Activated naive CD8-positive, alpha-beta T cell treated with anti-CD3 and anti-CD28 coated beads for 36 hours (primary cell): ENCODE measurements around the gene TAF5. TPM values are rescaled to one million over a fixed set of nuclear protein-coding genes. Genes with fewer than 3 reads are reported as not detected.
A peak's percentile ranks its signal among the peaks of the same experiment; 100 is the strongest.
"Not testable (repeated sequence)": the region's sequence is repeated elsewhere in the genome, so short reads cannot be mapped to it uniquely, and the experiment has no call there.

ENCODE experiments used
- DNase-seq: peaks from one replicate; pipeline ENCODE4 v3.0.0; 2021
- H3K27ac Mint-ChIP-seq: one replicate; pipeline ENCODE4 v1.8.0; 2022; ENCODE audit warnings: mild to moderate bottlenecking, moderate library complexity, mixed read lengths
- H3K27me3 Mint-ChIP-seq: one replicate; pipeline ENCODE4 v1.8.0; 2022; ENCODE audit warnings: mild to moderate bottlenecking, mixed read lengths
- H3K36me3 Mint-ChIP-seq: one replicate; pipeline ENCODE4 v1.8.0; 2021; ENCODE audit warnings: mild to moderate bottlenecking, mixed read lengths
- H3K4me1 Mint-ChIP-seq: one replicate; pipeline ENCODE4 v1.8.0; 2021; ENCODE audit warnings: mixed read lengths
- H3K4me3 Mint-ChIP-seq: one replicate; pipeline ENCODE4 v1.8.0; 2022; ENCODE audit warnings: mild to moderate bottlenecking, moderate library complexity, mixed read lengths
- H3K9me3 Mint-ChIP-seq: one replicate; pipeline ENCODE4 v1.8.0; 2022; ENCODE audit warnings: mixed read lengths
- total RNA-seq, 2 experiments: library from RNA; stranded (reverse); gene quantifications; one replicate each; pipeline ENCODE4 v1.2.3, GENCODE V29; 2021

Gene TAF5
- total RNA-seq, result 10 to 100 TPM; 11.1 to 11.6 TPM

- Mint-ChIP-seq H3K4me1 (peaks cover 10% of the 10 kb centered on the region), H3K9me3 (no peaks in the 10 kb centered on the region), H3K36me3 (no peaks in the 10 kb centered on the region), H3K27me3 (no peaks in the 10 kb centered on the region), H3K4me3 (peak within 1 kb of the TSS; percentile 90), H3K27ac (peak within 1 kb of the TSS; percentile 89)
- peak; percentile 92 for DNase-seq
Observed at GRCh38 chr10:103367782-103368518, at the start of gene TAF5. Gene TAF5 (plus strand): TSS chr10:103367976. CDS start chr10:103367990, 14 bp downstream.

DNA sequence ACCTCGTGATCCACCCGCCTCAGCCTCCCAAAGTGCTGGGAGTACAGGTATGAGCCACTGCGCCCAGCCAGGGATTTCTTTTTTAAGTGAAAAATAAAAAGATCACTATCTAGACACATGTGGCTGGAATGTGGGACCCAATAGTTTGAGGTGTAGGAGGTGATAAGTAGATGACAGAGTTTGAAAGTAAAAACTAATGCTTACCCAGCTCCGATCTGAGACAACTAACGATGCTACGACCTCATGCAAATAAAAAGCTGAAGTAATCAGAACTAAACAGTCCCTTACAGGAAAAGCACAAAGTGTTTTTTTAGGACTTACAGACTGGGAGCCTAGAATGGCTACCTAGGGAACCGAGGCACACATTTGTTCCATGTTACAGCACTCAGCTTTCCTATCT, 39.9 kb upstream of the TAF5 start:
- H3K27me3 Mint-ChIP-seq, result no peaks in the 10 kb centered on the region
- H3K27ac Mint-ChIP-seq, result no peak overlapping the region
- no peak for DNase-seq
- H3K4me1 Mint-ChIP-seq, result no peaks in the 10 kb centered on the region
- no peak overlapping the region for H3K4me3 Mint-ChIP-seq
- peaks cover 13% of the 10 kb centered on the region for H3K36me3 Mint-ChIP-seq
- H3K9me3 Mint-ChIP-seq, result no peaks in the 10 kb centered on the region

- Mint-ChIP-seq H3K9me3 (no peaks in the 10 kb centered on the region), H3K36me3 (peaks cover 11% of the 10 kb centered on the region), H3K27ac (no peak overlapping the region)
Observed at GRCh38 chr10:103333934-103334520, 33.7 kb upstream of the TAF5 start.

DNA sequence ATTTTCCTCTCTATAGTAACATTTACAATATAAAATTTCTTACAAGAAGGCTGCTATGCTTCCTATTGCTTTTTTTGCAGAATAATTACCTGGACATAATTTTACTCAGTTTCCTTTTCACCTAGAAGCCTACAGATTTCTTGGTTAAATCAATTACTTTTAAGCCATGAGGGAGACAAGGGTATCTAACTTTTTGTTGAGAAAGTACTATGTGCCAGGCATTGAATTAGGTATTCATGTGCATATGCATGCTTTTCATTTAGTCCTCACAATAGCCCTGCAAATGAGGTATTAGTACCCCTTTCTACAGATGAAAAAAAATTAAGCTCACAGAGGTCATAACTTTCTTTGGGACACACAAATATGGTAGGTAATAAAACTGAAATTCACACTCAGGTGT, 33.2 kb upstream of the TAF5 start:
- Mint-ChIP-seq H3K4me3 (no peak overlapping the region), H3K27me3 (no peaks in the 10 kb centered on the region), H3K27ac (no peak overlapping the region), H3K36me3 (peaks cover 11% of the 10 kb centered on the region), H3K9me3 (no peaks in the 10 kb centered on the region), H3K4me1 (no peaks in the 10 kb centered on the region)
- no peak for DNase-seq

More at GRCh38 chr10:103333934-103334520, 33.7 kb upstream of the TAF5 start:
- no peak overlapping the region for H3K4me3 Mint-ChIP-seq
- DNase-seq, result no peak
- no peaks in the 10 kb centered on the region for H3K27me3 Mint-ChIP-seq
- H3K4me1 Mint-ChIP-seq, result no peaks in the 10 kb centered on the region

DNA sequence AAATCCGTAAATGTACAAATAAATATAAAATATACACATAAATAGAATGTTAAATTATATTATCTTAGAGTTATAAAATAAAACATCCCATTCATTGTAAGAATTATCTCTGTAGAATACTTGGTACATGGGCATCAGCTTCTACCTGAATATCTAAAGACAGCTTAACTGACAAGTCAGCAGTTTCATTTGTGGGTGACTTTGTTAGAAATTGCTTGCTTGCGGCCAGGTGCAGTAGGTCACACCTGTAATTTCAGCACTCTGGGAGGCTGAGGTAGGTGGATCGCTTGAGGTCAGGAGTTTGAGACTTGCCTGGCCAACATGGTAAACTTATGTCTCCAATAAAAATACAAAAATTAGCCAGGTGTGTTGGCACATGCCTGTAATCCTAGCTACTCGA, 31.4 kb upstream of the TAF5 start:
- Mint-ChIP-seq H3K27me3 (no peaks in the 10 kb centered on the region), H3K4me3 (no peak overlapping the region), H3K9me3 (no peaks in the 10 kb centered on the region), H3K27ac (no peak overlapping the region), H3K4me1 (no peaks in the 10 kb centered on the region), H3K36me3 (peaks cover 3% of the 10 kb centered on the region)
- no peak for DNase-seq

- H3K9me3 Mint-ChIP-seq, result no peaks in the 10 kb centered on the region
Observed at GRCh38 chr10:103350175-103350516, 17.6 kb upstream of the TAF5 start.

GRCh38 chr10:103350517-103351260, 17.1 kb upstream of the TAF5 start, which contains the start of gene PCGF6:
Gene PCGF6 (minus strand): TSS chr10:103351140. CDS start chr10:103351066, 74 bp downstream.
- DNase-seq, result peak; percentile 85
- Mint-ChIP-seq H3K36me3 (peaks cover 4% of the 10 kb centered on the region), H3K27me3 (no peaks in the 10 kb centered on the region), H3K4me3 (peak within 1 kb of the TSS; percentile 96), H3K4me1 (peaks cover 10% of the 10 kb centered on the region), H3K27ac (peak within 1 kb of the TSS; percentile 94), H3K9me3 (no peaks in the 10 kb centered on the region)

More at GRCh38 chr10:103350175-103350516, 17.6 kb upstream of the TAF5 start:
- H3K27ac Mint-ChIP-seq, result peak overlapping the region; percentile 81
- DNase-seq, result no peak
- peaks cover 10% of the 10 kb centered on the region for H3K4me1 Mint-ChIP-seq
- H3K27me3 Mint-ChIP-seq, result no peaks in the 10 kb centered on the region
- H3K4me3 Mint-ChIP-seq, result peak overlapping the region; percentile 96
- H3K36me3 Mint-ChIP-seq, result peaks cover 4% of the 10 kb centered on the region

DNA sequence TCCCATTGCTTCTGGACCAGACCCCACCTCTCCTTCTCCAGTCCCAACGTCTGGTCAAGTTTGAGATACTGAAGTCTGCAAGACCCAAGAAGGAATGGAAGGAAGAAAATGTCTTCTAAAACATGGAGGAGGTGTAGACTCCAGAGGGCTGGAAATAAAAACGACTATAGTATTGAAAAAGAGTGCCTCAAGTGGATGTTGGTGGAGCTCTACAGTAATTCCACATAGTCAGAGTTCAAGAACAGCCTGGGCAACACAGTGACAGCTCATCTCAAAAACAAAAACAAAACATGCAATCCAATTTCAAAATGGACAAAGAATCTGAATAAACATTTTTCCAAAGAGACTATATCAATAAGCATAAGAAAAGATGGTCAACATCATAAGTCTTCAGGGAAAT, 14.5 kb upstream of the TAF5 start:
- Mint-ChIP-seq H3K36me3 (peaks cover 2% of the 10 kb centered on the region), H3K27ac (no peak overlapping the region), H3K9me3 (no peaks in the 10 kb centered on the region), H3K27me3 (no peaks in the 10 kb centered on the region), H3K4me3 (no peak overlapping the region), H3K4me1 (peaks cover 9% of the 10 kb centered on the region)
- DNase-seq, result no peak

DNA sequence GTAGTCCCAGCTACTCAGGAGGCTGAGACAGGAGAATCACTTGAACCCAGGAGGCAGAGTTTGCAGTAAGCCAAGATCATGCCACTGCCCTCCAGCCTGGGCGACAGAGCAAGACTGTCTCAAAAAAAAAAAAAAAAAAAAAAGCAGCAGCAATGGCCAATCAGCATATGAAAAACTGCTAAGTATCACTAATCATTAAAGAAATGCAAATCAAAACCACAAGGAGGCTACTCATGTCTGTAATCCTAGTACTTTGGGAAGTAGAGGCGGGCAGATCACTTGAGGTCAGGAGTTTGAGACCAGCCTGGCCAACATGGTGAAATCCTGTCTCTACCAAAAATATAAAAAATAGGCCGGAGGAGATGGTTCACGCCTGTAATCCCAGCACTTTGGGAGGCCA, 13.2 kb upstream of the TAF5 start:
- not testable (repeated sequence) for H3K27me3 Mint-ChIP-seq, H3K4me3 Mint-ChIP-seq, H3K4me1 Mint-ChIP-seq

GRCh38 chr10:103355906-103356599, 11.7 kb upstream of the TAF5 start:
- Mint-ChIP-seq H3K4me1 (peaks cover 4% of the 10 kb centered on the region), H3K9me3 (no peaks in the 10 kb centered on the region), H3K36me3 (no peaks in the 10 kb centered on the region), H3K4me3 (no peak overlapping the region), H3K27me3 (no peaks in the 10 kb centered on the region), H3K27ac (no peak overlapping the region)
- DNase-seq, result no peak

More for the DNA sequence above, 13.2 kb upstream of the TAF5 start:
- DNase-seq, H3K27ac Mint-ChIP-seq, H3K36me3 Mint-ChIP-seq, H3K9me3 Mint-ChIP-seq: not testable (repeated sequence)

DNA sequence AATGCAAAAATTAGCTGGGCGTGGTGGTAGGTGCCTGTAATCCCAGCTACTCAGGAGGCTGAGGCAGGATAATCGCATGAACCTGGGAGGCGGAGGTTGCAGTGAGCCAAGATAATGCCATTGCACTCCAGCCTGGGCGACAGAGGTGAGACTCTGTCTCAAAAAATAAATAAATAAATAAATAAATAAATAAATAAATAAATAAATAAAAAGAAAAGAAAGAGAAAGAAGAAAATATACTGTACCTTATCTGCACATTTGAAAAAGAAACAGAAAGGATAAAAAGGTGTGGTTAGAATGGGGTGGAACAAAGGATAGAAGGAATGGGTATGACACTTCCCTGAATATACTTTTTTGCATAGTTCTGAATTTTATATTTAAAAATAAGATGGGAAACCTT, 8.3 kb upstream of the TAF5 start:
- H3K27me3 Mint-ChIP-seq, H3K36me3 Mint-ChIP-seq, H3K27ac Mint-ChIP-seq, H3K4me3 Mint-ChIP-seq, H3K4me1 Mint-ChIP-seq, H3K9me3 Mint-ChIP-seq, DNase-seq: not testable (repeated sequence)

- not testable (repeated sequence) for H3K27ac Mint-ChIP-seq, H3K36me3 Mint-ChIP-seq, H3K27me3 Mint-ChIP-seq, H3K4me1 Mint-ChIP-seq, DNase-seq, H3K4me3 Mint-ChIP-seq, H3K9me3 Mint-ChIP-seq
Observed at GRCh38 chr10:103360791-103361190, 7.0 kb upstream of the TAF5 start.

GRCh38 chr10:103367379-103367781, 396 bp upstream of the TAF5 start:
- no peak for DNase-seq
- Mint-ChIP-seq H3K36me3 (no peaks in the 10 kb centered on the region), H3K4me3 (peak overlapping the region; percentile 90), H3K4me1 (peaks cover 10% of the 10 kb centered on the region), H3K27me3 (no peaks in the 10 kb centered on the region), H3K9me3 (no peaks in the 10 kb centered on the region), H3K27ac (peak overlapping the region; percentile 89)

DNA sequence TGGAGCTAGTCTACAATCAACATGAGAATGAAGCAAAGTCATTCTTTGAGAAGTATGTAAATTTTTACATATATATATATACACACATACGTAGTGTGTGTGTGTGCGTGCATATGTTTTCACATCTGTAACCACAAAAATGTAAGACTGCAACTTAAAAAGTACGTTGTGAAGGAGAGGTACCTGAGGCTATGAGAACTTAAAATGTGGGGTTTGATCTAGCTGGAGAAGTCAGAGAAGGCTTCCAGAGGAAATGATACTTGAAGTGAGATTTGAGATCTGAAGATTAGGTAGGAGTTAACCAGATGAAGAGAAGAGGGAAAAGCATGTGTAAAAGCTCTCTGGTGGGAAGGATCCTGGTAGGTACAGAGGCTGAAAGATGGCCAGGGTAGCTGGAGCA, 5.8 kb downstream of the TAF5 start:
- Mint-ChIP-seq H3K9me3 (no peaks in the 10 kb centered on the region), H3K36me3 (peaks cover 16% of the 10 kb centered on the region), H3K4me3 (no peak overlapping the region), H3K27me3 (no peaks in the 10 kb centered on the region), H3K4me1 (peaks cover 14% of the 10 kb centered on the region), H3K27ac (peak overlapping the region; percentile 19)
- DNase-seq, result no peak

DNA sequence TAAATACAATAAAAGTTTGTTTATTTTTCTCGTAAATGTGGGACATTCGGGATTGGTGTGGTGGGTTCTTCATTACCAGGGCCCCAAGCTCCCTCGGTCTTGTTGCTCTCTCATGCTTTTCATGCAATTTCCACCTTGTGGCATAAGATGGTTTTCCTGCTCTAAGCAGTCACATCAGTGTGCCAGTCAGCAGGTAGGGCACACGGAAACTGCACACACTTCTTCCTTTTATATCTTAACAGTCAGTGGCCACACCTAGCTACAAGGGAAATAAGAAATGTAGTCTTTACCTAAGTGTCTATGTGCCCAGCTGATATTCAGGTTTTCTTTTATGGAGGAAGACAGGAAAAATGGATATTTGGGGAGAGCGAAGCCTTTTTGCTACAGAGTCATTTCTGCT, 6.5 kb downstream of the TAF5 start:
- no peak for DNase-seq
- peaks cover 10% of the 10 kb centered on the region for H3K4me1 Mint-ChIP-seq
- no peak overlapping the region for H3K4me3 Mint-ChIP-seq
- peaks cover 16% of the 10 kb centered on the region for H3K36me3 Mint-ChIP-seq
- H3K9me3 Mint-ChIP-seq, result no peaks in the 10 kb centered on the region
- no peak overlapping the region for H3K27ac Mint-ChIP-seq
- no peaks in the 10 kb centered on the region for H3K27me3 Mint-ChIP-seq
